Uterus (tissue), 4 donors: Measurements from ENCODE around the gene TMEM176B. TPM values are rescaled to one million over a fixed set of nuclear protein-coding genes. Genes with fewer than 3 reads are reported as not detected.

Experiments used
- DNase-seq, 2 donors: peaks; one replicate each; pipeline ENCODE4 v3.0.0-alpha.2; 2019 to 2020
- H3K27ac ChIP-seq, 2 donors: fragments of 200-600 bp; sonication (generic); 1 replicate in 1 of 2; 2 replicates in 1 of 2; pipeline ENCODE4 v1.5.1; 2016 to 2018
- H3K27me3 ChIP-seq, 2 donors: fragments of 200-600 bp; sonication (generic); one replicate each; pipeline ENCODE4 v1.5.1; 2018 to 2019; ENCODE audit warnings: control low read depth in 1 of 2
- H3K36me3 ChIP-seq, 2 donors: fragments of 200-600 bp; sonication (generic); one replicate each; pipeline ENCODE4 v1.5.1; 2019; ENCODE audit warnings: control low read depth in 1 of 2
- H3K4me1 ChIP-seq, 2 donors: fragments of 200-600 bp; sonication (generic); one replicate each; pipeline ENCODE4 v1.5.1; 2018 to 2019; ENCODE audit warnings: control low read depth in 1 of 2
- H3K4me3 ChIP-seq, 2 donors: fragments of 200-600 bp; sonication (generic); 1 replicate in 1 of 2; 2 replicates in 1 of 2; pipeline ENCODE4 v1.5.1; 2018 to 2019; ENCODE audit warnings: mild to moderate bottlenecking in 1 of 2
- H3K9me3 ChIP-seq, 2 donors: fragments of 200-600 bp; sonication (generic); one replicate each; pipeline ENCODE4 v1.5.1; 2019; ENCODE audit warnings: control low read depth in 1 of 2
- CTCF ChIP-seq, 4 experiments: fragments of 200-600 bp in 2 of 4; fragments of 450-650 bp in 2 of 4; sonication (generic) in 2 of 4; IDR thresholded peaks; one replicate each; pipeline ENCODE4 v1.5.1; 2016 to 2019; ENCODE audit warnings: antibody characterized with exemption in 4 of 4, mild to moderate bottlenecking in 2 of 4, moderate library complexity in 1 of 4
- POLR2A ChIP-seq, 2 donors: fragments of 450-650 bp; IDR thresholded peaks; one replicate each; pipeline ENCODE4 v1.6.1; 2016; ENCODE audit warnings: antibody characterized with exemption in 2 of 2, mild to moderate bottlenecking in 1 of 2, moderate library complexity in 1 of 2
- intact Hi-C: fragments of 100-400 bp; cut with DNase I; formaldehyde crosslinking; loops from one replicate; pipeline ENCODE4 v1.15.1; 2023; ENCODE audit warnings: low total_unique reads
- total RNA-seq, 4 donors: library from RNA; depleted of rRNA in 3 of 4; stranded (reverse); fragments of >200 nt in 3 of 4; gene quantifications; one replicate each; pipeline versions ENCODE4 v1.1.0 to v1.2.4, GENCODE V29; 2014 to 2023
- donor health status: DM: yes; HTN: yes; CAD: no.

Gene TMEM176B
- total RNA-seq, 4 donors from 2014 or later, result 10.2 to 34.1 (median 29.4) TPM

- Histone ChIP-seq H3K27me3 (no peaks in the 10 kb centered on the region), H3K9me3 (no peaks in the 10 kb centered on the region), H3K27ac (no peak overlapping the region), H3K4me3 (no peak overlapping the region), H3K36me3 (no peaks in the 10 kb centered on the region), H3K4me1 (no peaks in the 10 kb centered on the region)
- DNase-seq, result no peak
- intact Hi-C loops, result no loop called here
- TF ChIP-seq CTCF (IDR thresholded peaks at IDR 0.05), result no peak
Measured at GRCh38 chr7:150828384-150828783, 28.2 kb upstream of the TMEM176B start.

DNA sequence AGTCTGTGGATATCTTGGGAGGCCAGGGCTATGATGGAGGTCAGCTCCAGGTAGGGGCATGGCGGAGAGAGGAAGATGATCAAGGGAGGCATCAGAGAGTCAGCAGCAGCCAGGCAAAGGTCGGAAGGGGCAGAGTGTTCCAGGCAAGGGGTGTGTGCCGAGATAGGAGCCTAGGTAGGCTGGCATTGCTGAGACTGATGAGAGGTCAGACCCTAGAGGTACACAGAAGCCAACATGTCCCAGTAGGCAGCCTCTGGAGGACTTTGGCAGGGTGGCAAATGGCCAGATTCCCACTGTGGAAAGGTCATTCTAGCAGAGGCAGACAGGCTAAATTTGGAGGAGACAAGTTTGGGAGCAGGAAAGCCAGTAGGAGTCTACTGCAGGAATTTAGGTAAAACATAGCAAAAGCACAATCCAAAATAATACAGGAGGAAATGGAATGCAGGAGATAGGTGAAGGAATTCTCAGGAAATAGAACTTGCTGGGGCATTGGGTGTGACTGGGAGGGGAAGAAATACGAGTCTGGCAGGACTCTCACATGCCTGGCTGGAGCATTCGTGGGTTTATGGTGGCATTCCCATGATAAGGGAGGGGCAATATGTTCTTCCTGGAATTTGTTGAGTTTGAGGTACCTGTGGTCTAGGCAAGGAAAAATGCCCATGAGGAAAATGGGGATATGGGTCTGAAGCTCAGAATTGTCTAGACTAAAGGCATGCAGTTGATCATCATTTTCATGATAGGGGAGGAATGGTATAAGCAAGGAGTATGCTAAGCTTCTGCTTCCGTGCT is 26.1 kb upstream of the TMEM176B start:
- Histone ChIP-seq H3K9me3 (no peaks in the 10 kb centered on the region), H3K27me3 (no peaks in the 10 kb centered on the region), H3K36me3 (no peaks in the 10 kb centered on the region), H3K27ac (no peak overlapping the region), H3K4me1 (no peaks in the 10 kb centered on the region), H3K4me3 (no peak overlapping the region)
- TF ChIP-seq CTCF (IDR thresholded peaks at IDR 0.05), result no peak
- TF ChIP-seq POLR2A (IDR thresholded peaks at IDR 0.05), result no peak
- no peak for DNase-seq
- intact Hi-C loops, result no loop called here

GRCh38 chr7:150824379-150825177 is 24.4 kb upstream of the TMEM176B start:
- Histone ChIP-seq H3K27ac (no peak overlapping the region), H3K4me3 (no peak overlapping the region), H3K27me3 (no peaks in the 10 kb centered on the region), H3K4me1 (no peaks in the 10 kb centered on the region), H3K9me3 (no peaks in the 10 kb centered on the region), H3K36me3 (no peaks in the 10 kb centered on the region)
- no peak for DNase-seq
- TF ChIP-seq POLR2A (IDR thresholded peaks at IDR 0.05) (no peak), CTCF (IDR thresholded peaks at IDR 0.05) (no peak)
- intact Hi-C loops, result no loop called here

DNA sequence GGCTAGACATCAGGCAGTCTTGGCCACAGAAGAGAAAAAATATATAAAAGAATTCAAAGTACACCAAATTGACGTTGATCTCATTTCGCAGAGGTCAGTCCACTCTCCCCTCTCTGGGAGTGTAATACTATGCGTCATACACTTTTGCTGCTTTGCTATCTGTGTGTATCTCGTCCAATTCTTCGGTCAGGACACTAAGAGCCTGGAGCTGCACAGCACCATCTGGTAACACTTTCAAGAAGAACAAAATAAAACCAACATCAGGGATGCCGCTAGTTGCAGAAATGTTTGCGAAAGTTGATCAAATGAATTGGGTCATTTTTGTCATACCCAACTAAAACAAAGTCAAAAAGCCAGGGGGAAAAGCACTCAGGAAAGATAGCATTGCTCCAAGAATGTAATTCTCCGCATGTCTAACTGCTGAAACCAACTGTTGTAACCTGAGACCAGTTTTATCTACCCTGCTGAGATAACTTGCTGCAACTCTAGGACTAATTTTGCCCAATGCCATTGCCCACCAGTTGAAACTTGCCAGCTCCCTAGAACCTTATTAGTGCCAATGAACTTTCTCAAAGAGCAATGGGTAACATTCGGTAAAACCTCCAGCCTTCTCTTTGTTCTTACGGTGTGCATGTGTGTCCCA is 23.4 kb upstream of the TMEM176B start:
- intact Hi-C loops, result no loop called here
- TF ChIP-seq POLR2A (IDR thresholded peaks at IDR 0.05) (no peak), CTCF (IDR thresholded peaks at IDR 0.05) (no peak)
- H3K4me1 ChIP-seq, result no peaks in the 10 kb centered on the region
- DNase-seq, result no peak
- H3K27ac ChIP-seq, result no peak overlapping the region
- no peak overlapping the region for H3K4me3 ChIP-seq
- no peaks in the 10 kb centered on the region for H3K36me3 ChIP-seq
- no peaks in the 10 kb centered on the region for H3K9me3 ChIP-seq
- H3K27me3 ChIP-seq, result no peaks in the 10 kb centered on the region

GRCh38 chr7:150823043-150823442 is 22.9 kb upstream of the TMEM176B start:
- Histone ChIP-seq H3K27me3 (no peaks in the 10 kb centered on the region), H3K4me1 (no peaks in the 10 kb centered on the region), H3K36me3 (no peaks in the 10 kb centered on the region), H3K9me3 (no peaks in the 10 kb centered on the region), H3K4me3 (no peak overlapping the region), H3K27ac (no peak overlapping the region)
- no peak for DNase-seq
- intact Hi-C loops, result no loop called here
- TF ChIP-seq POLR2A (IDR thresholded peaks at IDR 0.05) (no peak), CTCF (IDR thresholded peaks at IDR 0.05) (no peak)
